Measurements from ENCODE around the gene SLC20A1. TPM values are rescaled to one million over a fixed set of nuclear protein-coding genes. Genes with fewer than 3 reads are reported as not detected.

The SLC20A1 gene
- total and polyA plus RNA-seq, 2 of the 4 experiments (the other 2 are of a cell fraction): 93.6 to 94.1 TPM

- Histone ChIP-seq H3K4ac (ENCODE audit: low read depth, low read length) (no peak overlapping the region), H3K4me3 (ENCODE audit: insufficient read depth, low read depth, low read length) (no peak overlapping the region), H3K36me3 (ENCODE audit: control insufficient read depth, insufficient read depth, low read length) (peaks cover 52% of the 10 kb centered on the region), H3K9me3 (ENCODE audit: control insufficient read depth, insufficient read depth, low read length) (no peaks in the 10 kb centered on the region), H2AFZ (replicated peaks; ENCODE audit: low read length, poor library complexity) (no peak overlapping the region), H4K91ac (ENCODE audit: insufficient read depth, low read depth, low read length) (no peak overlapping the region), H3K27ac (ENCODE audit: insufficient read depth, low read length) (no peak overlapping the region), H2BK5ac (ENCODE audit: low read depth, low read length, poor library complexity, severe bottlenecking) (no peak overlapping the region), H2BK20ac (ENCODE audit: low read depth, low read length) (no peak overlapping the region), H3K9ac (ENCODE audit: low read depth, low read length) (no peak overlapping the region), H3K4me2 (ENCODE audit: low read depth, low read length) (no peak overlapping the region), H3K27me3 (ENCODE audit: control insufficient read depth, insufficient read depth, low read length) (no peaks in the 10 kb centered on the region), H3K9me1 (ENCODE audit: insufficient read depth, low read length) (peaks cover 15% of the 10 kb centered on the region), H3K4me1 (ENCODE audit: control insufficient read depth, insufficient read depth, low read length) (0 out of 2 replicates have a peak, but pooled peaks cover 6% of the 10 kb centered on the region), H3K14ac (replicated peaks; ENCODE audit: low read depth, low read length) (no peak overlapping the region), H4K5ac (ENCODE audit: low read depth, low read length) (no peak overlapping the region), H3K79me1 (ENCODE audit: low read depth in 1 of 2, low read length in 2 of 2) (peaks cover 31 to 60% of the 10 kb centered on the region in 2 experiments), H3K56ac (ENCODE audit: extremely low read depth, insufficient read depth, low read length) (no peak overlapping the region), H2AK5ac (ENCODE audit: low read depth, low read length) (no peak overlapping the region), H2BK15ac (ENCODE audit: low read depth, low read length) (no peak overlapping the region), H4K8ac (ENCODE audit: low read depth in 2 of 2, low read length in 2 of 2) (no peak overlapping the region), H3K18ac (ENCODE audit: low read depth, low read length) (no peak overlapping the region), H2AK9ac (replicated peaks; ENCODE audit: low read depth, low read length, poor library complexity) (no peak overlapping the region), H3K23ac (ENCODE audit: low read depth, low read length) (no peak overlapping the region; the same call in 1 of the 2 replicates), H2BK120ac (ENCODE audit: low read depth, low read length) (no peak overlapping the region), H4K20me1 (ENCODE audit: insufficient read depth, low read length) (peaks cover 26% of the 10 kb centered on the region)
- dilution Hi-C loops (cut with HindIII; ENCODE audit: low sequenced_read_pairs, unreplicated experiment): no loop called here
- POLR2A ChIA-PET (ENCODE audit: unreplicated experiment): no interaction called here
- CTCF ChIA-PET: no interaction called here
- intact Hi-C loops (cut with micrococcal nuclease): no loop called here
- TF ChIP-seq MXI1 (IDR thresholded peaks at IDR 0.05; ENCODE audit: borderline replicate concordance, low read depth, low read length) (no peak), CHD1 (IDR thresholded peaks at IDR 0.05; ENCODE audit: low read depth, low read length) (no peak), CTCF (conservative IDR thresholded peaks at IDR 0.05; ENCODE audit: low read depth, low read length) (no peak), RFX5 (IDR thresholded peaks at IDR 0.05; ENCODE audit: low read depth, low read length) (no peak), RCOR1 (IDR thresholded peaks at IDR 0.05; ENCODE audit: insufficient replicate concordance, low read length) (no peak)
- DNase-seq (no peak), ATAC-seq (ENCODE audit: low read depth) (no peak)
- BruUV-seq (replicated peaks): no TSS peak
- in situ Hi-C loops (cut with MboI; ENCODE audit: low sequenced_read_pairs): no loop called here
These were observed 14.4 kb downstream of the SLC20A1 start for GRCh38 chr2:112660138-112660537.
